Omental fat pad (tissue), 4 donors: ENCODE results near the gene SDHAF1. TPM values are rescaled to one million over a fixed set of nuclear protein-coding genes. Genes with fewer than 3 reads are reported as not detected.
A peak's percentile ranks its signal among the peaks of the same experiment; 100 is the strongest.
"Not testable (repeated sequence)": the region's sequence is repeated elsewhere in the genome, so short reads cannot be mapped to it uniquely, and the experiment has no call there.

Experiments
- ATAC-seq: fragments of 150-250 bp; one replicate; pipeline ENCODE4 v1.9.1; 2016; ENCODE audit warnings: mild to moderate bottlenecking, moderate library complexity; ENCODE audit not compliant: low FRiP score
- DNase-seq: peaks from one replicate; pipeline ENCODE4 v3.0.0-alpha.2; 2019; ENCODE audit warnings: low spot score
- total RNA-seq, 4 donors: library from RNA; depleted of rRNA; stranded (reverse); fragments of >200 nt; gene quantifications; one replicate each; pipeline ENCODE4 v1.1.0, GENCODE V29; 2016
- TF ChIP-seq, protein P1 (sequence below), 3 donors: fragments of 450-650 bp; IDR thresholded peaks; one replicate each; pipeline ENCODE4 v1.5.1; 2016 to 2017; ENCODE audit warnings: antibody characterized with exemption in 3 of 3, mild to moderate bottlenecking in 3 of 3, moderate library complexity in 2 of 3

SDHAF1 gene, protein sequence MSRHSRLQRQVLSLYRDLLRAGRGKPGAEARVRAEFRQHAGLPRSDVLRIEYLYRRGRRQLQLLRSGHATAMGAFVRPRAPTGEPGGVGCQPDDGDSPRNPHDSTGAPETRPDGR
- total RNA-seq: 10 to 100 TPM; 19.0 to 53.8 (median 32.2) TPM

DNA sequence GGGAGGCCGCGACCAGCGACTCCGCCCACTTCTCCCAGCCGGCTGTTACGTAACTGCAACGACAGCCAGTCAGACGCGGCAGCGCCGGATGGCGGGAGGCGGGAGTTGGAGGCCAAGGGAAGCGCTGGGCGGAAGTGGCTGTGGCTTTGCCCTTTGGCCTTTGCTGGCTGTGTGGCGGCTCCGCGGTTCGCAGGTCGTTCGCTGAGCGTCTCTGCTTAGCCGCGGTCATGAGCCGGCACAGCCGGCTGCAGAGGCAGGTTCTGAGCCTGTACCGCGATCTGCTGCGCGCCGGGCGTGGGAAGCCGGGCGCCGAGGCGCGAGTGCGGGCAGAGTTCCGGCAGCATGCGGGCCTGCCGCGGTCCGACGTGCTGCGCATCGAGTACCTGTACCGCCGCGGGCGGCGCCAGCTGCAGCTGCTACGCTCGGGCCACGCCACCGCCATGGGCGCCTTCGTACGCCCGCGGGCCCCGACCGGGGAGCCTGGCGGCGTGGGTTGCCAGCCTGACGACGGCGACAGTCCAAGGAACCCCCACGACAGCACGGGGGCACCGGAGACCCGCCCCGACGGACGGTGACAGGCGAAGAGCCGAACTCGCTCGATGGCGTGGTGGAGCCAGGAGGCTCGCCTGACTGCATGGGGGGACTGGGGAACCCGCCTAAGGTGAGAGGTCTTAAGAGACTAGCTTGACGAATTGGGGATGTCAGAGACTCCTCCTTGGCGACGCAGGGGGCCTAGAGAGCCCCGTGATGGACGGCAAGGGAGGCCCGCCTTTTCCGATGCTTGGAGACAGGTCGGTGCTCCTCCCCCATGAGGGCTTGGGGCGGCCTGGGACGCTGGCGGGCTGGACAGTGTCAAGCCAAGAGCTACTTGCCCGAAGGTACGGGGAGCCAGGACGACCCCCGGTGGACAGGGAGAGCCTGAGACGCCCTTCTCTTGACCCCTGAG is at the start of gene SDHAF1:
Gene SDHAF1 (plus strand): TSS at position 141 of the 946 bp plus-strand sequence. CDS start 87 bp downstream, at position 228.
- ATAC-seq (peak; percentile 94), DNase-seq (peak; percentile 73)
- TF ChIP-seq, protein P1, sequence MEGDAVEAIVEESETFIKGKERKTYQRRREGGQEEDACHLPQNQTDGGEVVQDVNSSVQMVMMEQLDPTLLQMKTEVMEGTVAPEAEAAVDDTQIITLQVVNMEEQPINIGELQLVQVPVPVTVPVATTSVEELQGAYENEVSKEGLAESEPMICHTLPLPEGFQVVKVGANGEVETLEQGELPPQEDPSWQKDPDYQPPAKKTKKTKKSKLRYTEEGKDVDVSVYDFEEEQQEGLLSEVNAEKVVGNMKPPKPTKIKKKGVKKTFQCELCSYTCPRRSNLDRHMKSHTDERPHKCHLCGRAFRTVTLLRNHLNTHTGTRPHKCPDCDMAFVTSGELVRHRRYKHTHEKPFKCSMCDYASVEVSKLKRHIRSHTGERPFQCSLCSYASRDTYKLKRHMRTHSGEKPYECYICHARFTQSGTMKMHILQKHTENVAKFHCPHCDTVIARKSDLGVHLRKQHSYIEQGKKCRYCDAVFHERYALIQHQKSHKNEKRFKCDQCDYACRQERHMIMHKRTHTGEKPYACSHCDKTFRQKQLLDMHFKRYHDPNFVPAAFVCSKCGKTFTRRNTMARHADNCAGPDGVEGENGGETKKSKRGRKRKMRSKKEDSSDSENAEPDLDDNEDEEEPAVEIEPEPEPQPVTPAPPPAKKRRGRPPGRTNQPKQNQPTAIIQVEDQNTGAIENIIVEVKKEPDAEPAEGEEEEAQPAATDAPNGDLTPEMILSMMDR (IDR thresholded peaks at IDR 0.05): no peak

DNA sequence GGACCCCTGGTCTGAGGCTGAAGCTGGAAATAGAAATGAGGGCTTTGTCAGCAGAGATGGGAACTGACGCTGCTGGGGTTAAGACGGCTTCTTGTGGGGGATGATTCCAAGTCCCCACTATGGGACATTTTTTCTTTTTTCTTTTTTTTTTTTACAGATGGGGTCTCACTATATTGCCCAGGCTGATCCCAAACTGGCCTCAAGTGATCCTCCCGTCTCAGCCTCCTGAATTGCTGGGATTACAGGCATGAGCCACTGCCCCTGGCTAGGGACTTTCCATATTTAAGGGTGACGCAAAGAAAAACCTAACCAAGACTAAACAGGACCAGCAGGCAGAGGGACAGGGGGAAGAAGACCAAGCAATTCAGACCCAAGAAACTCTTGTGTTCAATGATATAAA is 48.8 kb upstream of the SDHAF1 start:
- no peak for ATAC-seq
- TF ChIP-seq, protein P1 (IDR thresholded peaks at IDR 0.05): no peak
- DNase-seq: no peak

DNA sequence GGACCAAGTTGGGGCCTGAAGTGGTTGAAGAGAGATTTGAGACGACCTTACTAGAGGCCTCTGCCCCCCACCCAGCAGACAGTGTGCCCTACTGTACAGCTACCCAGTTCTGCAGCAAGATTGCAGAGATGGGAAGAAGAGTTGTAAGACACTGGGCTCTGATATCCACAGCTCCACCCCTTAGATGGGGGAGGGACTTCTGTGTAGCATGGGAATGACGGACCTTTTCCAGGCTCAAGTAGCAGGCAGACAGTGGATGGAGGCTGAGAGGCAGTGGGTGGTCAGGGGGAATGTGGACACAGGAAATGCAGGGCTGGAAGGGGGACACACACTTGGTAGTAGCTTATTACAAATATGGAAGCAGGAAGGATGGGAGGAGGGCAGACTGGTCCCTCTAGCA is 45.9 kb upstream of the SDHAF1 start:
- ATAC-seq (no peak), DNase-seq (no peak)
- TF ChIP-seq, protein P1 (IDR thresholded peaks at IDR 0.05): no peak

DNA sequence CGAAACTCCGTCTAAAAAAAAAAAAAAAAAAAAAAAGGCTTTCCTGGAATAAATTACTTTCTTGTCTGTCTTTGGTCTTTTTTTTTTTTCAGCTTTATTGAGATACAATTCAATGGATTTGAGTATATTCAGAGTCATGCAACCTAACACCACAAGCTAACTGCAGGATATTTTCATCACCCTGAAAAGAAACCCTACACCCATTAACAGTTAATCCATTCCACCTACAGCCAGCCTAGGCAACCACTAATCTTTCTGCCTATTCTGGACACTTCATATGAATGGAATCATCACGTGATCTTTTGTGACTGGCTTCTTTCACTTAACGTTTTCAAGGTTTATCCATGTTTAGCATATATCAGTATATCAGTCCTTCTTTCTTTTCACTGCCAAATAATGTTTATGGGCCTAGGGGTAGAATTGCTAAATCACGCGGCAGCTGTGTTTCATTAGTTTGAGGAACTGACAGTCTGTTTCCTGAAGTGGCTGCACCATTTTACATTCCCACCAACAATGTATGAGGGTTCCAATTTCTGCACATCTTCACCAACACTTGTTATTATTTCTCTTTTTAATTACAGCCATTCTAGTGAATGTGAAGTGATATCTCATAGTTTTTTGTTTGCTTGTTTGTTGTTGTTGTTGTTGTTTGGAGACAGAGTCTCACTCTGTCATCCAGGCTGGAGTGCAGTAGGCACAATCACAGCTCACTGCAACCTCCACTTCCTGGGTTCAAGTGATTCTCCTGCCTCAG is 38.9 kb upstream of the SDHAF1 start:
- DNase-seq (no peak), ATAC-seq (no peak)
- TF ChIP-seq, protein P1 (IDR thresholded peaks at IDR 0.05): no peak

DNA sequence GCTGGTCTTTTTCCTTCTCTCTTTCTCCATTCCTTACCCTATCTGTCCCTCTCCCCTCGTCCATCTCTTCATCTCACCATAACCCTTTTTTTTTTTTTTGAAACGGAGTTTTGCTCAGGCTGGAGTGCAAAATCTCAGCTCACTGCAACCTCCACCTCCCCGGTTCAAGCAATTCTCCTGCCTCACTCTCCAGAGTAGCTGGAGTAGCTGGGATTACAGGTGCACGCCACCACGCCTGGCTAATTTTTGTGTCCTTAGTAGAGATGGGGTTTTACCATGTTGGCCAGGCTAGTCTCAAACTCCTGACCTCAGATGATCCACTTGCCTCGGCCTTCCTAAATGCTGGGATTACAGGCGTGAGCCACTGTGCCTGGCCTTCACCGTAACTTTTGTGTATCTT is 37.6 kb upstream of the SDHAF1 start:
- not testable (repeated sequence) for DNase-seq, ATAC-seq

DNA sequence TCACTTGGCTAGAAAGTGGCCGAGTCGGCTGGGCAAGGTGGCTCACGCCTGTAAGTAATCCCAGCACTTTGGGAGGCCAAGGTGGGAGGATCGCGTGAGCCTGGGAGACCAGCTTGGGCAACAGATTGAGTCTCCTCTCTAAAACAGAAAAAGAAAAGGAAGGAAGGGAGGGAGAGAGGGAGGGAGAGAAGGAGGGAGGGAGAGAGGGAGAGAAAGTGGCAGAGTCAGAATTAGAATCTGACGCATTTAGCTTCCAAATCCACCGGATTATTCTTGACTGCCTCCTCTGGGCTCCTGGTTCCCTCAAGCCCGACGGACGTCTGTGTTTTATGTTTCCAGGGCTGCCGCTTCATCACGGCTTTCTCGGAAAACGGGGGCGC is 36.3 kb upstream of the SDHAF1 start:
- ATAC-seq: no peak
- no peak for DNase-seq
- TF ChIP-seq, protein P1 (IDR thresholded peaks at IDR 0.05): no peak
